Endothelial cell of umbilical vein (primary cell): ENCODE results near the gene SUPT3H.

Experiments
- CTCF ChIP-seq, 2 donors: IDR thresholded peaks; 1 replicate in 1 of 2; 2 replicates in 1 of 2; pipeline ENCODE4 v1.5.1; 2011; ENCODE audit warnings: low read length in 2 of 2, mild to moderate bottlenecking in 2 of 2, moderate library complexity in 2 of 2, control low read depth in 1 of 2, inconsistent platforms in 1 of 2, low read depth in 1 of 2; ENCODE audit not compliant: insufficient read depth in 1 of 2; ENCODE audit errors: extremely low read depth in 1 of 2
- EZH2 ChIP-seq: IDR thresholded peaks from 2 replicates; pipeline ENCODE4 v1.6.1; 2012; ENCODE audit warnings: borderline replicate concordance, low read depth, mild to moderate bottlenecking, moderate library complexity, low read length, inconsistent platforms; ENCODE audit not compliant: severe bottlenecking
- GATA2 ChIP-seq: IDR thresholded peaks from 2 replicates; pipeline ENCODE4 v1.7.0; 2011; ENCODE audit warnings: low read depth, mild to moderate bottlenecking, moderate library complexity, mixed read lengths, low read length; ENCODE audit not compliant: insufficient read length, insufficient read depth
- MYC ChIP-seq: IDR thresholded peaks from one replicate; pipeline ENCODE4 v1.6.1; 2011; ENCODE audit warnings: mild to moderate bottlenecking, low read depth, low read length
- POLR2A ChIP-seq: IDR thresholded peaks from 2 replicates; pipeline ENCODE4 v1.6.1; 2012; ENCODE audit warnings: low read depth, mild to moderate bottlenecking, control low read depth, low read length
- POLR2AphosphoS5 ChIP-seq: IDR thresholded peaks from 2 replicates; pipeline ENCODE4 v1.6.1; 2012; ENCODE audit warnings: low read depth, mild to moderate bottlenecking, control low read depth, low read length, moderate library complexity; ENCODE audit not compliant: insufficient read depth
- TF ChIP-seq, protein P1 (sequence below): IDR thresholded peaks from 2 replicates; pipeline ENCODE4 v1.6.1; 2011; ENCODE audit not compliant: insufficient read depth, insufficient read length

DNA sequence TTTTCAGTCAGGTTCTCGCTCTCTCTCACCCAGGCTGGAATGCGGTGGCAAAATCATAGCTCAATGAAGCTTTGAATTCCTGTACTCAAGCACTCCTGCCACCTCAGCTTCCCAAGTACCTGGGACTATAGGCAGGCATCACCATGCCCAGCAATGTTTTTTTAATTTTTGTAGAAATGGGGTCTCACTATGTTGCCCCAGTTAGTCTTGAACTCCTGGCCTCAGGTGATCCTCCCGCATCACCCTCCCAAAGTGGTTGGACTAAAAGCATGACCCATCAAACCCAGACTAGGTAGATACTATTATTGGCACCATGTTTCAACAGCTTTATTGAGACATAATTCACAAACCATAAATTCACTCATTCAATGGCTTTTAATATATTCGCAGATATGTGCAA, 122.3 kb downstream of the SUPT3H start:
- TF ChIP-seq CTCF (IDR thresholded peaks at IDR 0.05; ENCODE audit: extremely low read depth in 1 of 2, insufficient read depth in 1 of 2, low read depth in 1 of 2, low read length in 2 of 2): no peak
- TF ChIP-seq, protein P1, sequence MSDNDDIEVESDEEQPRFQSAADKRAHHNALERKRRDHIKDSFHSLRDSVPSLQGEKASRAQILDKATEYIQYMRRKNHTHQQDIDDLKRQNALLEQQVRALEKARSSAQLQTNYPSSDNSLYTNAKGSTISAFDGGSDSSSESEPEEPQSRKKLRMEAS: no peak
- TF ChIP-seq POLR2A: no peak
- no peak for TF ChIP-seq POLR2AphosphoS5
- no peak for TF ChIP-seq MYC
- TF ChIP-seq EZH2: no peak
- TF ChIP-seq GATA2: no peak
